ENCODE results near the gene MAD1L1. TPM values are rescaled to one million over a fixed set of nuclear protein-coding genes. Genes with fewer than 3 reads are reported as not detected.
A peak's percentile ranks its signal among the peaks of the same experiment; 100 is the strongest.

The MAD1L1 gene
- total RNA-seq, 1 donor, result 57.9 TPM

- DNase-seq (ENCODE audit: low read depth in 2 of 3, low spot score in 2 of 3), result no peak
Measured at GRCh38 chr7:2243458-2243857, 10.7 kb upstream of the MAD1L1 start.

GRCh38 chr7:2242541-2243429 lies 10.0 kb upstream of the MAD1L1 start:
- peak in 1 of 3 donors; percentile 55 for DNase-seq (ENCODE audit: low read depth in 2 of 3, low spot score in 2 of 3)

GRCh38 chr7:2241580-2242540 lies 9.1 kb upstream of the MAD1L1 start, which contains the start of the genes MRM2 and NUDT1:
Gene MRM2, minus strand, starts transcription at chr7:2242205. Its CDS starts 36 bp downstream, at chr7:2242169.
Gene NUDT1, plus strand, starts transcription at chr7:2242226. Its CDS starts 2,349 bp downstream, at chr7:2244575.
- no peak for DNase-seq (ENCODE audit: low read depth in 2 of 3, low spot score in 2 of 3)

- DNase-seq (ENCODE audit: low read depth in 2 of 3, low spot score in 2 of 3), result no peak
Measured at GRCh38 chr7:2239242-2239641, 6.5 kb upstream of the MAD1L1 start.

GRCh38 chr7:2237109-2237602 lies 4.4 kb upstream of the MAD1L1 start:
- DNase-seq (ENCODE audit: low read depth in 2 of 3, low spot score in 2 of 3), result peak in 1 of 3 donors; percentile 15

GRCh38 chr7:2233926-2234325 lies 1.2 kb upstream of the MAD1L1 start:
- no peak for DNase-seq (ENCODE audit: low read depth in 2 of 3, low spot score in 2 of 3)

GRCh38 chr7:2231992-2232765 lies 566 bp downstream of the MAD1L1 start:
- peak in 1 of 3 donors; percentile 62 for DNase-seq (ENCODE audit: low read depth in 2 of 3, low spot score in 2 of 3)

GRCh38 chr7:2230882-2231281 lies 1.9 kb downstream of the MAD1L1 start:
- DNase-seq (ENCODE audit: low read depth in 2 of 3, low spot score in 2 of 3), result no peak

- DNase-seq (ENCODE audit: low read depth in 2 of 3, low spot score in 2 of 3), result no peak
Measured at GRCh38 chr7:2230226-2230625, 2.5 kb downstream of the MAD1L1 start.

GRCh38 chr7:2229467-2229866 lies 3.3 kb downstream of the MAD1L1 start:
- no peak for DNase-seq (ENCODE audit: low read depth in 2 of 3, low spot score in 2 of 3)

GRCh38 chr7:2228921-2229320 lies 3.8 kb downstream of the MAD1L1 start:
- DNase-seq (ENCODE audit: low read depth in 2 of 3, low spot score in 2 of 3), result no peak

GRCh38 chr7:2227699-2228098 lies 5.0 kb downstream of the MAD1L1 start:
- DNase-seq (ENCODE audit: low read depth in 2 of 3, low spot score in 2 of 3), result no peak

- DNase-seq (ENCODE audit: low read depth in 2 of 3, low spot score in 2 of 3), result no peak
Measured at GRCh38 chr7:2225830-2226229, 6.9 kb downstream of the MAD1L1 start.

- no peak for DNase-seq (ENCODE audit: low read depth in 2 of 3, low spot score in 2 of 3)
Measured at GRCh38 chr7:2225336-2225735, 7.4 kb downstream of the MAD1L1 start.

GRCh38 chr7:2224934-2225333 lies 7.8 kb downstream of the MAD1L1 start:
- no peak for DNase-seq (ENCODE audit: low read depth in 2 of 3, low spot score in 2 of 3)

- no peak for DNase-seq (ENCODE audit: low read depth in 2 of 3, low spot score in 2 of 3)
Measured at GRCh38 chr7:2224491-2224928, 8.2 kb downstream of the MAD1L1 start.

GRCh38 chr7:2223321-2223720 lies 9.4 kb downstream of the MAD1L1 start:
- DNase-seq (ENCODE audit: low read depth in 2 of 3, low spot score in 2 of 3), result no peak

GRCh38 chr7:2222516-2222915 lies 10.2 kb downstream of the MAD1L1 start:
- DNase-seq (ENCODE audit: low read depth in 2 of 3, low spot score in 2 of 3), result no peak

- no peak for DNase-seq (ENCODE audit: low read depth in 2 of 3, low spot score in 2 of 3)
Measured at GRCh38 chr7:2220954-2221353, 11.8 kb downstream of the MAD1L1 start.

- no peak for DNase-seq (ENCODE audit: low read depth in 2 of 3, low spot score in 2 of 3)
Measured at GRCh38 chr7:2220506-2220905, 12.2 kb downstream of the MAD1L1 start.

Data from hematopoietic multipotent progenitor cell (in vitro differentiated cells).